ENCODE measurements around the gene CNKSR3.
"Not testable (repeated sequence)": the region's sequence is repeated elsewhere in the genome, so short reads cannot be mapped to it uniquely, and the experiment has no call there.

CNKSR3 gene

DNA sequence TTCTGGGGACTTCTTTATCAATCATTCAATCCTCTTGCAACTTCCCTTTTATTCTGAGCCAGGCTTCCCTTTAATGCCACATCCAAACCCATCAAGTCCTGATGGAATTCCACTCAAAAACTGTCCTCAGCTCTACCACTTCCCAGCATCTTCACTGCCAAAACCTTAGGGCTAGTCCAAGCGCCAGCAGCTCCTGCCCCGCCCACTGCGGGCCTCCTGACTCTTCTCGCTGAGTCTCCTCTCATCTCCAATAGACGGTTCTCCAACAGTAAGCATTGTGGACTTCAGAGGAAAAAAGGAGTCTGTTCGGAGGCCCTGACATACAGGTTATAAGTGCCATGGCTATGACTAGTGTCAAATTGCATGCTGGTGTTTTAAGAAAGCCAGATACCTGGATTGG lies 38.7 kb upstream of the CNKSR3 start:
- TF ChIP-seq, protein P1, sequence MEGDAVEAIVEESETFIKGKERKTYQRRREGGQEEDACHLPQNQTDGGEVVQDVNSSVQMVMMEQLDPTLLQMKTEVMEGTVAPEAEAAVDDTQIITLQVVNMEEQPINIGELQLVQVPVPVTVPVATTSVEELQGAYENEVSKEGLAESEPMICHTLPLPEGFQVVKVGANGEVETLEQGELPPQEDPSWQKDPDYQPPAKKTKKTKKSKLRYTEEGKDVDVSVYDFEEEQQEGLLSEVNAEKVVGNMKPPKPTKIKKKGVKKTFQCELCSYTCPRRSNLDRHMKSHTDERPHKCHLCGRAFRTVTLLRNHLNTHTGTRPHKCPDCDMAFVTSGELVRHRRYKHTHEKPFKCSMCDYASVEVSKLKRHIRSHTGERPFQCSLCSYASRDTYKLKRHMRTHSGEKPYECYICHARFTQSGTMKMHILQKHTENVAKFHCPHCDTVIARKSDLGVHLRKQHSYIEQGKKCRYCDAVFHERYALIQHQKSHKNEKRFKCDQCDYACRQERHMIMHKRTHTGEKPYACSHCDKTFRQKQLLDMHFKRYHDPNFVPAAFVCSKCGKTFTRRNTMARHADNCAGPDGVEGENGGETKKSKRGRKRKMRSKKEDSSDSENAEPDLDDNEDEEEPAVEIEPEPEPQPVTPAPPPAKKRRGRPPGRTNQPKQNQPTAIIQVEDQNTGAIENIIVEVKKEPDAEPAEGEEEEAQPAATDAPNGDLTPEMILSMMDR (IDR thresholded peaks at IDR 0.05; ENCODE audit: control insufficient read depth, insufficient read depth, low read depth, low read length, missing control alignments) = no peak
- no peak for DNase-seq (ENCODE audit: low read depth)
- H3K4me3 ChIP-seq (ENCODE audit: control insufficient read depth, low read depth, low read length) = no peak overlapping the region

DNA sequence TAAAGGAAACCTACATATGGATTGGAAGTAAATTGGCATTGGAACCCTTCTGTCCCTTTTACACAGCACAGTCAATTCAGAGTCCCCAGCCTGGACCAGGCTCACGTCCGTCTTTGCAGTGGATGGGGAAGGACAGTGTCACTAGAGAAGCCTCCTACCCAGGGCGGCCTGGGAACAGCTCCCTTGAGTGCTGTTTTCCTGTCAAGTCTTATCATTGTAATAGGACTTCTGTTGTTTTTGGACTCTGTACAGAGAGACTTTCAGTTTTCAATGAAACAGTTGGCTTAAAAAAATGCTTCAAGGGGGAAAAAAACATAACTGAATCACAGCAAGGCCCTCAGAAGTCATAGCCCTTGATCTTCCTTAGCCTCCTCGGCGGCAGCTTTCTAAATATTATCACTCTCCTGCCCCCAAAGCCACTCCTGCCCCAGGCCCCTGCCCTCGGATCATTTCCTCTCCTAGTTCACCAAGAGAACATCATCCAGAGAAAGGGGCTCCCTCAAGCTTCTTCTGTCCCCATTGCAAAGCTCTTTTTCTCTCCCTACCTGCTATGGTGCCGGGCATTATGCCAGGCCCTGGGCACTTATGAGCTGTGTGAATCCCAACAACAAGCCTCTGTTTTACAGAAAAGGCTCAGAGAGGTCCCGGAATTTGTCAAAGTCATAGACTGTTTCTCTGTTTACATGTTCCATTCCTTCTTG lies 37.8 kb upstream of the CNKSR3 start:
- TF ChIP-seq, protein P1 (IDR thresholded peaks at IDR 0.05; ENCODE audit: control insufficient read depth, insufficient read depth, low read depth, low read length, missing control alignments) = no peak
- no peak for DNase-seq (ENCODE audit: low read depth)
- no peak overlapping the region for H3K4me3 ChIP-seq (ENCODE audit: control insufficient read depth, low read depth, low read length)

DNA sequence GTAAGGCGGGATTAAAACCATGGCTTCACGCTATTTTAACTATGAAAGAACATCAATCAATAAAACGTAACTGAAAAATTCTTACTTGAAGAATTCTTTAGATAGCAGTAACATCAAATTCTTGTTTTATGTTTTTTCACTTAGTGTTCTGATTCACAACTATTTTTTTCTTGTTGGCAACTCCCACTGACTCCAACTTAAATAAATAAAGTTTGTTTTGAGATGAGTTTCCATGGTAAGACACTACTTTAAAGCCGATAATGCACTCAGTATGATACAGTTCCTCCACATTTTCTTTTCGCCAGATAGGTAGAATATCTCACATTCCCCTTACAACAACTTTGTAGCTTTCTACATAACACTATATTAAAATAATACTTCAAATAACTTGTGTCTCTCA lies 33.1 kb upstream of the CNKSR3 start:
- no peak overlapping the region for H3K4me3 ChIP-seq (ENCODE audit: control insufficient read depth, low read depth, low read length)
- DNase-seq (ENCODE audit: low read depth) = no peak
- TF ChIP-seq, protein P1 (IDR thresholded peaks at IDR 0.05; ENCODE audit: control insufficient read depth, insufficient read depth, low read depth, low read length, missing control alignments) = no peak

DNA sequence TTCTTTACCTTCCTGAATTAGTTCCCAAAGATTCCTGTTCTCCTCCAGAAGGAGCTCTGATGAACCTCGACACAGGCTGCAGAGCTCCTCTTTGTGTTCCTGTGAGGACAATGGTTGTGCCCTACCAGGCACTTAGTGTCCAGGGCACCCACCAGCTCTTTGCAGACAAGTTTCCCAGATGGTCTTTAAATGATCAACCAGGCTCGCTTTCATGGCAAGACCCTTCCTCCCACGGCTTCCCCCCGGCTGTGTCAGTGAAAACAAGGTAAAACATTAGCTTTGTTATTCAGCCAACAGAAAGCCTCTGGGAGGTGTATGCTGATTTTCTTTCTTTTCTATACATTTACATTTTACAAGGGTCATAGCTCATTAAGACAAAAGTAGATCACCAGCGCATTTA lies 32.3 kb upstream of the CNKSR3 start:
- no peak for DNase-seq (ENCODE audit: low read depth)

DNA sequence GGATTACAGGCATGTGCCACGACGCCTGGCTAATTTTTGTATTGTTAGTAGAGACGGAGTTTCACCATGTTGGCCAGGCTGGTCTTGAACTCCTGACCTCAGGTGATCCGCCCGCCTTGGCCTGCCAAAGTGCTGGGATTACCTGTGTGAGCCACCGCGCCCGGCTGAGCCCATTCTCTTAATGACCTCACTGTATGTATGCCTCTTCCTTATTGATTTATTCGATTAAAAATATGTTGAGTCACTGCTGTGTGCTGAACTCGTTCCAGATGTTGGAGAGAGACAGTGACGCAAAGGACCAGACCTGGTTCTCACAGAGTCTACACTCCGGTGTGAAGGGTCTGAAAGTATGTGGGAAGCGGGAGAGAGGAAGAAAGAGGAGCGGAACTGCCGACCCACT lies 31.4 kb upstream of the CNKSR3 start:
- not testable (repeated sequence) for H3K4me3 ChIP-seq (ENCODE audit: control insufficient read depth, low read depth, low read length); DNase-seq (ENCODE audit: low read depth)

More for the DNA sequence above, 32.3 kb upstream of the CNKSR3 start:
- no peak overlapping the region for H3K4me3 ChIP-seq (ENCODE audit: control insufficient read depth, low read depth, low read length)
- TF ChIP-seq, protein P1 (IDR thresholded peaks at IDR 0.05; ENCODE audit: control insufficient read depth, insufficient read depth, low read depth, low read length, missing control alignments) = no peak

DNA sequence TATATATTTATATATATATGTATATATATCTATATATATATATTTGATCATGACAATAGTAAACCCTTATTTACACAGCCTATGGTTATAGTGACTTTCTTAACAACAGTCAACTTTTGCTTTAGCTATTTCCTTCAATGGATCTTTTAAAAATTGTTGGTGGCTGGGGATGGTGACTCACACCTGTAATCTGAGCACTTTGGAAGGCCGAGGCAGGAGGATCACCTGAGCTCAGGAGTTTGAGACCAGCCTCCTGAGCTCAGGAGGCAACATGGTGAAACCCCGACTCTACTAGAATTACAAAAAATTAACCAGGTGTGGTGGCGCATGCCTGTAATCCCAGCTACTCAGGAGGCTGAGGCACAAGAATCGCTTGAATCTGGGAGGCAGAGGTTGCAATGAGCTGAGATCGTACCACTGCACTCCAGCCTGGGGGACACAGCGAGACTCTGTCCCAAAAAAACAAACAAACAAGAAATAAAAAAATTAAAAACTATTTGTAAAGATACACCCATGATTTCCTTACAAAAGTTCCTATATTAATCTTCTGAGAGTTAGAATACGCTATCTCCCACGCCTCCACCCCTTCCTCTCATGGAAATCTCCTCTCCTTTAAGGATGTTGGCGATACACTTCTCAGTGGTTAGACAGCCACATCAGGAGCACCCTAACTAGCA lies 29.2 kb upstream of the CNKSR3 start:
- no peak for DNase-seq (ENCODE audit: low read depth)
- no peak overlapping the region for H3K4me3 ChIP-seq (ENCODE audit: control insufficient read depth, low read depth, low read length)
- TF ChIP-seq, protein P1 (IDR thresholded peaks at IDR 0.05; ENCODE audit: control insufficient read depth, insufficient read depth, low read depth, low read length, missing control alignments) = no peak

DNA sequence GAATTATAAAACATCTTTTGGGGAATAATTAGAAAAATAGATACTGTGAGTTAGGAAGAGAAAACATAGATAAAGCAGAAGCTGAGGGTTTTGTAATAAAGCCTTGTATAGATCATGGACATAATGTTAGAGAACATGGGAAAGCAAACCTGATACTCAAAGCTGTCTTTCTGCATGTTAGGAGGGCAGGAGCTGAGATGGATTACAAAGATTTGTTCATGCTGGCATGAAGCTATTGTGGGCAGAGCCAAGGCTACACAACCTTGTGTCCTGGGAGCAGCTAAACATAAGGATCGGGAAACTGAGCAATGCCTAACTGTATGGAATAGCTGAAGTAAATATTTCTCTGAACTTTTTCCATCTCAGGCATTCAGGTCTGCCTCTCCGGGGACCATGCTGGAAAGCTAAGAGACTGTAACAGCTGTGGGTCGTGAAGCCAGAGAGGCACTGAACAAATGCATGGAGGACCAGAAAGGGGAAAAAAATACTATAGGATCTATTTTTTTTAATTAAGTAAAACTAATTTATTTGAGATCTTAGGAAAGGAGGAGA lies 28.2 kb upstream of the CNKSR3 start:
- TF ChIP-seq, protein P1 (IDR thresholded peaks at IDR 0.05; ENCODE audit: control insufficient read depth, insufficient read depth, low read depth, low read length, missing control alignments) = no peak
- DNase-seq (ENCODE audit: low read depth) = no peak
- H3K4me3 ChIP-seq (ENCODE audit: control insufficient read depth, low read depth, low read length) = no peak overlapping the region

All from AG09309 (cell line).